HG03432 (cell line): ENCODE measurements around the gene NKX2-2.

Experiments used
- ATAC-seq: cut with Tn5 transposase; IDR thresholded peaks from one replicate; pipeline ENCODE4 v1.9.1; 2021; ENCODE audit warnings: mild to moderate bottlenecking, moderate library complexity; ENCODE audit not compliant: unreplicated experiment

The NKX2-2 gene

DNA sequence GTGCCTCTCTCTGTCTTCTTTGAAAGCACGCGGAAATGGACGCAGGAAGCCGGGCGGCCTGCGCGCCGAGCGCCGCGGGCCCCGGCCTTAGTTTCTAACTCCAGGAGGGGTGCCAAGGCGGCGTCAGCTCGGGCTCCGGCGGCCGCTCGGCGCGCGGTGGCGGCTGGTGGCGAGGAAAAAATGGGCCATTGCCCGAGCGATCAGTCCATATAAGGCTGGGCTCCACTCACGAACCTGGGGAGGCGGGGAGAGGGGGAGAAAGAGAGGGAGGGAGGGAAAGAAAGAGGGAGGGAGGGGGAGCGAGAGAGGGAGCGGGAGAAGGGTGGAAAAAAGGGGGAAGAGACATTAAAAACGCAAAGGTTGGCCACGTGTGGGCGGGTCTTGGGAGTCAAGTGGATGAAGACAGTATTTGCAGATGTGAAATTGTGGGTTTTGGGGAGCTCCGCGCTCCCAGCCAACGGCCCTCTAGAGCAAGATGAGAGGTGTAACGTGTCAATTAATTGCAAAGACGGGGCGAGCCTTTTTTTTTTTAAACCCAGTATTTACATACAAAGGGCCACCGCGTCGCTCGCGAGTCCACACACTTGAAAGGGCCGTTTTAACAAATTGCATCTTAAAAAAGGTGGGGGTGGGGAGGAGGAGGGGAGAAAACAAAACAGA lies at the start of gene NKX2-2:
Gene NKX2-2 (minus strand): TSS at position 184 of the 660 bp plus-strand sequence. CDS start 395 bp downstream, outside the sequence.
- no peak for ATAC-seq

DNA sequence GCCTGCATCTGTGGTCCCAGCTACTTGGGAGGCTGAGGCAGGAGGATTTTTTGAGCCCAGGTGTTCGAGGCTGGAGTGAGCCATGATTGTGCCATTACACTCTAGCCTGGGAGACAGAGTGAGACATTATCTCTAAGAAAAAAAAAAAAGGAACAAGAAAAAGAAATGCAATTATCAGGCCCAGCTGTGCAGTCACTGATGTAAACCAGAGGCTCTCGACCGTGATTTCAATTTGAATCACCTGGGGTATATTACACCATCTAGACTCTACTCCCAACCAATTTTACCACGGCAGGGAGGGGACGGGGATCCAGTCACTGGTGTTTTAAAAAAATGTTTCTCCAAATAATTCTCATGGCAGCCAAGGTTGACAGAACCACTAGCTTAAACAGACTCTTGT lies 48.8 kb upstream of the NKX2-2 start:
- no peak for ATAC-seq

DNA sequence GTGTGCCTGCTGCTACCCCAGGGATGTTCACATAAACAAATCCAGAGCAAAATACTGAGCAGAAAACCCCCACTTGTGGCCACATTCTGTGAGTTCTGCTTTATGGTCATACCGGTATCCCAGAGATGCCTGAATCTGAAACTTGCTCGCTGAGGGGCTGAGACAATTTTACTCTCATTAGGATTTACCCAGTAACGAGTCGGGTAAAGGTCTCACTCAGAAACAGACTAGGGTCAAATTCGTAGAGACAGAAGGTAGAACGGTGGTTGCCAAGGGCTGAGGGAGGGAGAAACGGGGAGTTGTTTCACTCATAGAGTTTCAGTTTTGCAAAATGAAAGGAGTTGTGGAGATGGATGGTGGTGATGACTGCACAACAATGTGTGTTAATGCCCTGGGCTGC lies 45.4 kb upstream of the NKX2-2 start:
- ATAC-seq, result peak; percentile 84

DNA sequence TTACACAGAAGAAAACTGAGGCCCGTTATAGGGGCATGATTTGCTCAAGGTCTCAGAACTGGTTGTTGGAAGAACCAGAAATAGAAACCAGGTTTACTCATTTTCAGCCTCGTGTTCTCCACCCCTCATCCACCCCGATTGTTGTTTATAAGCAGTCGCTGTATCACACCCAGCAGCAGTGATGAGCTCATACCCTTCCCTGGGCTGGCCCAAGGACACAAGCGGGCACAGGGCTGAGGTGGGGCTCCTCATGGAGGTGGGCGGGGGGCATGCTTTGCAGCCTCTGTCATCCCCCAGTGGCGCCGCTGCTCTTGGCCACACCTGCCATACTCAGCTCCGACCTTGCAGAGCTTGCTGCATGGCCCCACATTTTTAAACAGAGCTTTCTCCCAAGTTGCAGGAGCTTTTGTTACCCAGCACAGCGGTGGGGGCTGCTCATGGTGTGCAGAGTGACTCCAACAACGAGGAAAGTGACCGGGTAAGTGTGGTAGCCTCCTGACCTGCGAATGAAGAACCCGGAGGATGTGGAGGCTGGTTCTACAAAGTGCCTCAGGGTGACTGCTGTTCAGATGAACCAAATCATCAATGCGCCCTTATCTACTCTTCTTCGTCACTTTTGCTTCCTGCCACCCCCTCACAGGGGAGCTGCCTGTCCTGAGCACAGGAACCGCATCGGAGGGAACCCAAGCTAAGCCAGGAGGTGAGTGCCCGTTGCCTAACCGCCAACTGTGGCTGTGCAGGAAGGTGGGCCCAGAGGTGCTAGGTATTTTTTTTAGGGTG lies 43.6 kb upstream of the NKX2-2 start:
- ATAC-seq, result no peak

DNA sequence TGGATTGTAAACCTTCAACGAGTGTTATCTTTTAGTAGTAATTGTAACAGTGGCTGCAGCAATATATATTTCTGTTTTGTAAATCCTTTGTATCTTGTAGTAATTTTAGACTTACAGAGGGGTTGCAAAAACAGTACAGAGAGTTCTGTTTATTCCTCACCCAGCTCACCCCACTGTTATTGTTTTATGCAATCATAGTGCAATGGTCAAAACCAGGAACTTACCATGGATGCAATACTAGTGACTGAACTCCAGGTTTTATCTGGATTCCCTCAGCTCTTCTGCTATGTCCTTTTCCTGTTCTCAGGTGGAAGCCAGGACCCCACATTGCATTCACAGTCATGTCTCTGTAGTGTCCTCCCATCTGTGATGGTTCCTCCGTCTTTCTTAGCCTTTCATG lies 42.5 kb upstream of the NKX2-2 start:
- no peak for ATAC-seq

DNA sequence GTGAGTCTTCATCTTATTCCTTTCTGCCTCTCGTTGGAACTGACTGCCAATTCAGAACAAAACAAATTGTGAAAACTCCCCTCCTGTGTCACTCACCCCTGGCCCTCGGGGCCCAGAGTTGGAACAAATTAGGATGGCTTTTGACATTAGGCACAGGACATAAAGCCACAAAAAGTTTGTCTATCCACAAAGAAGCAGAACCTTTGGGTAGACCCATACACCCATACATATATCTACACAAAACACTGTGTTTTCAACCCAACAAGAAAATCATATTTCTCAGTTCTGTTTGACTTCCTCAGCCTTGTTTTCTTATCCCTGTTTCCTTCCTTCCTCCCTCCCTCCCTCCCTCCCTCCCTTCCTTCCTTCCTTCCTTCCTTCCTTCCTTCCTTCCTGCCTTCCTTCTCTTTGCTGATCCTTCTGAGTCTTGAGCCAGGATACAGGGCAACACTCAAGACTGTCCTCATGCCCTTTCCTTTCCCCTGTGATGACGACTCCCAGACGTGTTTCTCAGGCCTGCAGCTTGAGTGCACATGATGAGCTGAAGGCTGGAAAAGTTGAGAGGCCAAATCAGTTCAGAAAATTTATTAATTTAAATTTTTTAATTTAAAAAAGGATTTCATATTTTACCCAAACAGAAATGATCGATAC lies 41.7 kb upstream of the NKX2-2 start:
- ATAC-seq, result no peak

DNA sequence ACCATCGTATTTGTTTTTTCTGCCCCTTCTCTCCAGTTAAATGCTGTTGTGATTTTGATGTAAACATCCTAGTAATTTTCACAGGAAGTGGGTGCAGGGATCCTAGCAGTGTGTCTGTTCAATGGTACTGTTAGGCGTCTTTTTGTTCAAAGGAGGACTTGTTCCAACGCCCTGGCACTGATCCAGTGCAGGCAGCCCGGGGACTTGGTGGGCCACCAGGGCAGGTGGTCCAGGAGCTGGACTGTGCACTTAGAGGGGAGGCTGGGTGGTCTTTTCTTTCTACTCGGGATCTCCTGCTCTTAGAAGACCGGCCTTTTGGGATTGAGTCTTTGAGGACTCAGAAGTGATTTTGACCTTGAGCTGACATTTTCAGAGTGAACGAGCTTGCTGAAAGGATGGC lies 41.1 kb upstream of the NKX2-2 start:
- ATAC-seq, result no peak

DNA sequence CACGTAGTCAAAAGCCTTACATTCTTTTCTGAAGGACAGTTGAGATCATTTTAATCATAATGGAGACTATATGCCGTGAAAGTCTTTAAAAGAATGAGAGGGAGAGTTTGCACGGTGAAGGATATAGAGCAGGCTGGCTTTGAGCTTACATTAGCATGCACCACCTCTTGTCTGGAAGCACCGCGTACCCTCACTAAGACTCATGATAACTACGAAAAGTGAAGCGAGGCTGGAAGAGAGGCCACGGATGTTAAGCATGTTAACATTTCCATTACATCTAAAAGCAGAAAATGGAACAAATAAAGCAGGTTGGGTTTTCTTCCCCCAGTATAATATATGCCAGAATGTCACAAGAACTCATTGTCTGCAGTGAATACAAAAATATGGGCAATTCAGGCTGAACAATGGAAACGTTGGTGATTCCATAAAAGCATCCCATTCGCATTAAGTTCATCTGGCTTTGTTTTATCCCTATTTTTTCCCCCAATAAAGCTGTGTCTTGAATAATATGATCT lies 40.6 kb upstream of the NKX2-2 start:
- ATAC-seq, result no peak

DNA sequence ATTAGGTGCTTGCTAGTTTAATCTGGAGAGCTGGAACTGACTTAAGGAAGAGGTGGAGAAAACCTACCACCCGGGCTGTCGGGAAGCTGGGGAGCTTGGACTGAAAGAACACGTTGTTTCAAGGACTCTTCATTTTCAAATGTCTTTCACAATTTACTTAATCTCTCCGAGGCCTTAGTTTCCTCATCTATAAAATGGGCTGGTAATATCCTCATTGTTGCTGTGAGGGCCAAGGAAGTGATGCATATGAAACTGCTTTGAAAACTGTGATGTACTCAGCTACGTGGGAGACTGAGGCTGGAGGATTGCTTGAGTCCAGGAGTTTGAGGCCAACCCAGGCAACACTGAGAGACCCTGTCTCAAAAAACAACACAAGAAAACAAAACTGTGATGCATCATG lies 36.7 kb upstream of the NKX2-2 start:
- no peak for ATAC-seq

DNA sequence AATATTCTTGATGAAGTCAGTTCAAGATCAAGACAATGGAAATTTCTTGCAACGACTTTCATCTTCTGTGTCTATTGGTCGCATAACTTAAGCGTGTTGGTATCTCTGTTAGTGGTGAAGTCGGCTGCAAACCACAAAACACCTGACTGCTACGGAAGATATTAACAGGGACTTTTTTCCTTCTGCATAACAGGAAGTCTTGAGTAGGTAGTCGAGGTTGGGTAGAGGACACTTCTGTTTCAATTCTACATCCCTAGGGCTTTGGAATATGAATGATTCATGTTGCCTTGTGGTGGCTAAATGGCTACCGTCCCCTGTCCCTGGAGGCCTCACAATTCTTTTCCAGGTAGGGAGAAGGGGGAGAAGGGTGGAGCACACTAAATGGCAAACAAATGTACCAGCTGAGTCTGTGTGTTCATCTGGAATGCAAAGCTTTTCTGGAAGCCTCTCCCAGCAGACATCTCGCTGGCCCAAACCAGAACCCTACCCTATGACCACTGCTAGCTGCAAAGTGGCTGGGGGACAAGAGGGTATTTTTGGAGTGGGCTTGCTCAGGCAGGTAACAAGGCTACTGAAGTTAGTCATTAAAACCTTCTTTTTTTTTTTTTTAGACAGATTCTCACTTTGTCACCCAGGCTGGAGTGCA lies 34.6 kb upstream of the NKX2-2 start:
- peak; percentile 94 for ATAC-seq

DNA sequence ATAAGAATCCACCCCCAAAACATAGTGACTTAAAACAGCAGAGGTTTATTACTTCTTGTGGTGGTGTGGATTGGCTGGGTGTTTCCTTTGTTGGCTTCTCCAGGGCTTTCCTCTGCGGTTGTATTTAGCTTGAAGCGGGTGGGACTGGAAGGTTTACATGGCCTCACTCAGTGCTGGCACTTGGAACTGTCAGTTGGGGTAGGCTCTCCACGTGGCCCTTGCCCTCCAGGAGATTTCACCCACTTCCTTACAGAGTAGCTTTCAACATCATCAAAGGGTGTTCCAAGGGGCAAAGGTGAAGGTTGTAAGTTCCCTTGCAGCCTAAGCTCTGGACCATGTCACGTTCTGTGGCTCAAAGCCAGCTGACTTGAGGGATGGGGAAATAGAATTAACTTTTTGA lies 32.5 kb upstream of the NKX2-2 start:
- no peak for ATAC-seq

DNA sequence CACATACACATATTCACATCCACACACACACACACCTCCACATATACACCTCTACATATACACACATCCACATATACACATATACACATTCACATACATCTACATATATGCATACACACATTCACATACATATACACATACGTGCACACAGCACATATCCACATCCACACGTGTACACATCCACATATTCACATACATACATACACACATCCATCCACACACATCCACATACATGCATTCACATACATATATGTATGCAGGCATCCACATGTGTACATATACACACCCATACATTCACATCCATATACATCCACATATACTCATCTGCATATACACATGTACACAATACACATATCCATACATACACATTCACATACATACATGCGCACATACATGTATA lies 25.6 kb upstream of the NKX2-2 start:
- ATAC-seq, result no peak

DNA sequence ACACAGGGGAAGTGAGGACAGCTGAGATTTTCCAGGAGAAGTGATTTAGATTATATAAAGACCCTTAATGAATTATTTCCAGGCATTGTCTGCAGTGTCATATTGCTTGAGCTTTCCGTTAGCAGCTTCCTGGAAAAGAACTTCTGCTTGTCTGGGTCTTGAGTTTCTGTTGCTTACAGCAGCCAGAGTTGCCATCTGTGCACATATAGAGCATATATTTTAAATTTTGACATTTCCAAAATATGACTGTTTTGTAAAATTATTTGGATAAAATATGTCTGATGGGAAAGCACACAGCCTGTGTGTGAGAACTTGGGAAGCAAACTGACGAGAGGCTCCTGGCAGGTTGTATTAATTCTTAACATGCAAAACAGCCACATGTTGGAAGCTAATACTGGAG lies 21.0 kb upstream of the NKX2-2 start:
- ATAC-seq, result no peak

DNA sequence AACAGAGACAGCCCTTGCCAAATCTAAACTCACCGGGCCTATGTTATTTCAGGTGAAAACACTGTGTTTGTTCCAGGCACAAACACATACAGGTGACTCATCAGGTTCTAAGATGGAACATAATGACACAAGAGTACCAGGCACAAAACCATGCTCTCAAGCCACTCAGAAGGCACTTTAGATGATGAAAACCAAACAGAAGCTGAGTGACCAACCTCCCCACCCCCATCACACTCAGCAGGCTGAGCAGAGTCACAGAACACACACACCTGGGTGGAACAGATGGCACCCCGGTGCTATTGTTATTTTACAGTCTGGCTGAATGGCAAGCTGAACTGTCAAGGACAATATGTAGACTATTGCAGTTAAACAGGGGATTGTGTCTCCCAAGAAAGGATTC lies 20.6 kb upstream of the NKX2-2 start:
- ATAC-seq, result no peak

DNA sequence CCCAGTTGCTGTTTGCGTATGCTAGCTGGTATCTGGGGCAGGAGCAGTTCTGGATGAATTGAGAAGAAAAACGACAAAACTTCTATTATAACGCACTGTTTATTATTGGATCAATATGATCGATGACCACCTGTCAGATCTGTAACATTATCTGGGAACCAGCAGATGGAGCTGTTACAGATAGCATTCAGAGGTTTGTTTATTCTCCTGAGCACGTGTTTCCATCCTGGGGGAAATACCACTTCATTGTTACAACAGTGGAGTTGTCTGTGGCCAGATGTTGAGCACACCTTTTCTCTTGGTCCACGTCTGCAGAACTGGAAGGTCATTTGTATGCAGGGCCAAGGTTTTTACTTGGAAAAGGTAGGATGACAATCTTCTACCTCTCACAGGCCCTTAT lies 16.0 kb upstream of the NKX2-2 start:
- no peak for ATAC-seq

DNA sequence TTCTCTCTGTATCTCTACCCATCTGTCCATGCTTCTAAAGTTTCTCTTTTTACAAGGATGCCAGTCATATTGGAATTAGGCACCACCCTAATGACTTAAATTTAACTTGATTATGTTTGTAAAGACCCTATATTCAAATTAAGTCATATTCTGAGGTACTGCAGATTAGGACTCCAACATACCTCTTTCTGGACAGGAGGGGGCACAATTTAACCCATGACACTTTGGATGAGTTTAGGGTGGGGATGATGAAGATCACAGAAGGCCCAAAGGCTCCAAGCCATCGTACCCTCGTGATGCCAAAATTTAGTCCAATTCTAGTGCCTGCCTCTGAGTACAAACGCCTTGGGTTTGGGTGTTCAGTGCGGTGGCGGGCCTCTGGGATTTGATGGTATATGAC lies 15.0 kb upstream of the NKX2-2 start:
- ATAC-seq, result no peak

DNA sequence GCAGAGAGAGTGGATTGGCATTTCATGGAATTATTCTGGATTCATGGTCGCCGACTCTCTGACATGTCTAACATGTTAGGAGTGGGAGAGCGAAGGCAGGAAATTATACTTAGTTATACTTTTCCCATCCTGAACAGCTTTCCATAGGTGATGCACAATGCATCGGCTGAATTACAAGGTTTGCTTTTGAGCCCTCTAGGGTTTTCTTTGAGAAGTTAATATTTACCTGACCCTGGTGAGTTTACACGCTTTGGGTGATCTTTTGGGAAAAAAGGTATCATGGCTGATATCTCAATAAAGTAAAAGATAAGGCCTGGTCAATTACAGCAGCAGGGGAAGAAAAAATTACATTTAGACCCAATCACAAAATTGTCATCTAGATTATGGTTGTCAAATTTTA lies 14.0 kb upstream of the NKX2-2 start:
- no peak for ATAC-seq

DNA sequence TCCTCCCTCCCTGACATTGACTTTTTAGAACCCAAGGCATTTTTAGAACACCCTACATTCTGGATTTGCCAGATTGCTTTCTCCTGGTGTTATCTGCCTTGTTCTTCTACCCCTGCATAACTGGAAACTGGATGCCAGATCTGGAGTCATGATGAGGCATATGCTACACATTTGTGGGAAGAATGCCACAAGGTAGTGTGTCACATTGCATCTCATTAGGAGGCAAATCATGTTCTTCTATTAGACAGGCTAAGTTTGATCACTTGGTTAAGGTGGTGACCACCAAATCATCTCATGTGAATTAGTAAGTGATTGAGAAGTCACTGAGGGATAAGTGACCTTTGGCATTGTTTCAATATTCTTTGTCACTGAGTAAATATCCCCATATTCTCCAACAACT lies 12.9 kb upstream of the NKX2-2 start:
- no peak for ATAC-seq

DNA sequence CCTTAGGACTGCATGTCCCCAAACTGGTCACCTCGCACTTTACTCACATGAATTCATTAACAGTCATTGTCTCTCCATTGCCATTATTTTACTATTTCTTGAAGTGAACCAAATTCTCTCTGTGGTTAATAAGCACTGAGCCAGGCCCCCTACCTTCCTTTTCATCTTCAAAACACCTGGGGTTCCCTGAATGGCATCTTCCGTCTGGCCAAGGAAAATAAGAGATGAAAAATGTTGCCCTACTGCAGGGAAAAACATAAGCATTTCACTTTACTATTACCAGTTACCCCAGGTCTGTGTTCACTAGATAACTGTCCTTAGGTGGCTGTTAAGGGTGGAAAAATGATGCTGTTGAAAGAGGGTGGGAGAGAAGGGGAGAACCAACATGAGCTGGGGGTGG lies 10.0 kb upstream of the NKX2-2 start:
- ATAC-seq, result no peak

DNA sequence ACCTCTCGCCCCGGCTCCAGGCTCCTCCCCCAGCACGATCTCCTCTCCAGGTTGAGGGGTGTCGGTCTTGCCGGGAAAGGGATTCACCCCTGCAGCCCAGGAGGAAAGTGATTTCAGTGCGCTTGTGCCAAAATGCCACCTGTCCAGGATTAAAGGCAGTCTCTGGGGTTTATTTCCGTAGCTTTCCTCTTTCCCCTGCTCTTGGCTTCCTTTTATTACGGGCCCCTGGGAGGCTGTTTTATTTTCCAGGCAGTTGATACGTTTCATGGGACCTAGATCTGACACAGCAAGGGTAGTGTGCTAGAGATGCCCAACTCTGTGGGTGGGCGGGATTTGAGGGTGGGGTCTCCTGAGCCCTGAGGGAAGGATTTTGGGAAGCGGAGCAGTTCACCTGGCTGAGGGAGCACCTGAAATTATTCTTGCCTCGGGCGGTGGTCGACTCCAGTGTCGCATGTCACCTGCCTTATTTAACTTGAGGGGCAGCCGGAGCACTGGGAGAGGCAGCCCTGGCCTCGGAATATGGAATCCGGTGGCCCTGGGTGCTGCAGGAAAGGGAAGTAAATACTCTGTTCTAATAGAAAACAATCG lies 9.5 kb upstream of the NKX2-2 start:
- no peak for ATAC-seq
